NCI-H1105 (cell line): ENCODE data around the gene PLB1.

ENCODE experiments used
- DNase-seq: peaks from one replicate; lab custom pipeline; 2025; lab: John Stamatoyannopoulos, UW

The PLB1 gene

DNA sequence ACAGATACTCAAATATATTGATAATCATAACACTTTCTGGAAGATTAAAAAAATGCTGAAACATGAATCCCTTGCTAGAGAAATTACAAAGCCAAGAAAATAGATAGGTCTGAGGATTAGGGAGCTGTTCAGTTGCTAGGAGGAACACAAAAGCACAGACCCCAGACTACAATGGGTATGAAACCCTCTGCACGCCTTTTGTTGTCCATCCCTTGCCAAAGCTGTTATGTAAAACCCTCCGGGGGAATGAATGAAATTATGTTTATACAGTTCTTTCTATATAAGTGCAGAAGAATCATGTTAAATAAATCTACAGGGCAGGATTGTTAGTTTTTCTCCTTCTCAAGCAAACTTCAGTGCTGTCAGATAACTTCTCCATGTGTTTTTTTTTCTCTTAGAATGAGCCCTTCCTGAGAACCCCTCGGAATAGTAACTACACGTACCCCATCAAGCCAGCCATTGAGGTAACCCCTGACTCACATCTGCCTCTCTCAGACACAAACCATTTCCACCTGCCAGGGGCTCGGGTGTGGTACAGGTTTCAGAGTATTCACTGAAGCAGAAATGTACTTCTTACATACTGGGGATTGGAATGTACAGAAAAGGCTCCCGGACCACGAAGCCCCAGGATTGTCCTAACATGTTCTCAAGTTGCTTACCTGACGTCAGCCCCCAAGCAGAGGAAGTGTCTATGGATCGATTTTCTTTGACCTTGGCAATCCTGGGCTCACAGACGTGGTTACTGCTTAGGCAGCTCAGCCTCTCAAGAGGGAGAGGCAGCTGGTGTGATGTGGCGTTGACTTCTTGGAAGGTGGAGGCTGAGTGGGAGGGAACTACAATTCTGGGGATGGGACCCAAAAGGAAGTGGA, 118.0 kb downstream of the PLB1 start:
- DNase-seq: no peak

DNA sequence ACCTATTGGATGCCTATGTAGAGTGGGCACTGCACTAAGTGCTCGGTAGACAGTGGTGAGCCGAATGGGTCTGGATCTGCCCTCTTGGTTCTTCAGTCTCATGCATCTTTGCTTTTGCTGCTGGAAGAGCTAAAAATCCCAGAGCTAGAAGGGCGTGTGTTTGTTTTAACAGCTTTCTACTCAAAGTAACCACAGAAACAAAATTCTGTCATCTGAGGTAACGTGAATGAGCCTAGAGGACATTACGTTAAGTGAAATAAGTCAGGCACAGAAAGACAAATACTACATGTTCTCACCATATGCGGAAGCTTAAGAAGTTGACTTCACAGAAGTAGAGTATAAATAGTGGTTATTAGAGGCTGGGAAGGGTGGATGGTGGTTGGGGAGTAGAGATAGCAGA, 119.8 kb downstream of the PLB1 start:
- no peak for DNase-seq

DNA sequence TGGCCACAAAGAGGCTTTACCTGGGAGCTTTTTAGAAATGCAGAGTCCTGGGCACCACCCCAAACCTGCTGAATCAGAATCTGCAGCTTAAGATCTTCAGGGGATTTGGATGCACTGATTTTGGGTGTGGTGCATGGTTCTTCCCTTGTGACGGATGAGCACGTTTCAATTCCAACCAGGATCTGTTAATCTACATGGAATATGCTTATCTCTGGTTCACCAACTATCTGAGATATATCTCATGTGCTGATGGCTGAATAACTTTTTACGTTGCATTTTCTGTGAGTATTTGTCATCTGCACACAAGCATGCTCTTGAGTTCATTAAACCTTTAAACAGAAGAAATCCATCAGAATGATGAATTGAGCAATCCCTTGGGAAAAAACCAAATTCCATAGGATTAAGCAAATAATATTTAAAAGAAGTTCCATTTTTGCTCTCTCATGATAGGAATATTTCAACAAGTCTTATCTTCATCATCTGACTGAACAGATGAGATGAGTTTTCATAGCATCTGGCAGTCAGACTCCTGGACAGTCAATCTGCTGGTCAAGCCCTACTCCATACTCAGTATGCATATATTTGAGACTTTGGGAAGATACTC, 120.6 kb downstream of the PLB1 start:
- DNase-seq: no peak

DNA sequence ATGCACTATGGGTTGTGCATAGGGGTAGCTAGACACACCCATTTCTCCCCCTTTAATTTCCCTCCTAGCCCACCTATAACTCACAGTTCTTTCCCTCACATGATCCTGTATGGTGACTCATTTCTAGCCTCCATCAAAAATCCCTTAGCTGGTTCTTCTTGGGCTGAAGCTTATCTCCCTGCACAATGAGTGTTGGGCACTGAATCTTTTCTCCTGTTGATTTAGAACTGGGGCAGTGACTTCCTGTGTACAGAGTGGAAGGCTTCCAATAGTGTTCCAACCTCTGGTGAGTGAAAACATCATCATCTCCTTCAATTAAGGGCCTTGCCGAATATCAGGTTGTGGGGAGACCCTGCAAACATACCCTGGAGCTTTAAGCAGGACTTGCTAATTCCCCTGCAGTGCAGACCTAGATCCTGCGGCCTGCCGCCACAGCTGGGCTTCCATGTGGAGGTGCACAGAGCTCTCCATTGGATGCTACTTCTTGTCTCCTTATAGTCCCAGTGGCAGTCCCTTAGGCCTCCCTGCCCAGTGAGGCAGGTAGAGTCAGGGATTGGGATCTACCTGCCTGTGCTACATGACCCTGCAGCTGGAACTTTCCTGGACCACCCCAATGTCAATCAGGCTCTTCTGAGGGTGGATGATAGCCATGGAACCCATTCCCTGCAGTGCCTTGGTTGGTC, 121.8 kb downstream of the PLB1 start:
- no peak for DNase-seq

DNA sequence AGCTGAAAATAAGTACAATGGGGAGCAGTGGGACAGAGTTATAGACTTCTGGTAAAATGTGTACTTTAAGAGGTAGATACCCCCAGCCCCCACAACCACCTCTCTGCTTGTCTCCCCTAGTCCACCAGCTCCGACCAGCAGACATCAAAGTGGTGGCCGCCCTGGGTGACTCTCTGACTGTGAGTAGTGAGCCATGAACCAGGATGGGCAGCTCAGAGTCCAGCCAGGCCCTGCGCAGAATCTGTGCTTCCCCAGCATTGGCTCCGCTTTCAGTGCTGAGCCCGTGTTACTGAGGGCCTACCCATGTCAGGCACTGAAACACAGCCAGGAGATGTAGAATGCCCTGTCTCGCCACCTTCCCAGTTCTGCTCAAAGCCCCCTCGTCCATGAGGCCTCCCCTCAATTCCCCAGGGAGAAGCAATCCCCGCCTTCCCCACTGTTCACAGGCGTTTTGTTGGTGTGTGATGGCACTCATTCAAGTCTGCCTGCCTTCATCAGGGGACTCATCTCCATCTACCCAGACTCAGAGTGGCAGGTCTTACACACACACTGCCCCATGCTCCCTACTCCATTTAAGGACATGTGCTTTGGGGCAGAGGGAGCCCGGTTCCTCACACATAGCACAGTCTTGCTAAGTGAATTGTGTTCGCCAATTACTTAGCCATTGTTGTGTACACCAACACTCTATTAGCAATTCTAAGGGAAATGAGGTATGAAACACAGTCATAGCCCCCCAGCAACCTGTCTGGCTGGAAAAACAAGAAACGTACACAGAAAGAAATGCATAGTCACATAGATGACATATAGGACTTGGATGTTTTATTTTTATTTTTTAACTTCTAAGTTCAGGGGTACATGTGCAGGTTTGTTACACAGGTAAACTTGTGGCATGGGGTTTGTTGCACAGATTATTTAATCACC, 122.6 kb downstream of the PLB1 start:
- DNase-seq: no peak

DNA sequence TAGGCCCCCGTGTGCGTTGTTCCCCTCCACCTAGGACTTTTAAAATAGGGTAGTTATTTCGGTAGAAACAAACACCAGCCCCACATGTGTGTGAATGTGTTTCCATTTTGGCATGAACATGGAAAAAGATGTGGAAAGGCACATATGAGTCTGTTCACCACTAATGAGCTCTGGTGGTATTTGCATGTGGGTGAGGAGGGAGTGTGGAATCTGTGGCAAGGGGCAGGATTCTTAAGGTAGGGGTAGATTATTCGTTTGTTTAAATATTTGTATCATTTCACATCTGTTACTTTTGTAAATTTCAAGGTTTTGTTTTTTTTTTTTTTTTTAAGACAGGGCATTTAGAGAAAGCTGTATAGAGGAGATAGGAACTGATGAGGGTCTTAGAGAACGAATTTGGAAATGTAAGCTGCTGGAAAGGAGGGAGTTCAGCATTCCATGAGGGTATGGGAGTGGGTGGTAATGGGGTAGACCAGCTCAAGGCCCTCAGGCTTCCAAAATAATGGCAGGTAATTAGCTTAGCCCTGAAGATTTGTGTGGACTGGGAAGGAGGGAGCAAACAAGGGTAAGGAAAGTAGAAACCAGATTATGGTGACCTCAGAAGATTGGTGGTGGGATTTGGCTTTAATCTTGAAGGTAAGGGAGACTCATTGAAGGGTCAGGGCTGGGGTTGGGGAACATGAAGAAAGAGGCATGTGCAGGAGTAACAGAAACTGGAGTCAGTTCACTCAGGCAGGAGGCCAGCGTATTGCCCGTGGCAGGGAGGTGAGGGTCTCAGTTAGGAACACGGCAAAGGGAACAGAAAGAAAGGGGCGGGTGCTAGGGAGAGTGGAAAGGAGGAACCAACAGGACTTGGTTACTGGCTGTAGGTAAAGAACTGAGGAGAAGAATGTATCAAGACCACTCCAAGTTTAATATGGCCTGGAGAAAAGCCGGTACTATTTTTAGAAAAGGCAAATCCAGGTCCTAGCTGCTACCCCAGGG, 123.6 kb downstream of the PLB1 start:
- DNase-seq: no peak

DNA sequence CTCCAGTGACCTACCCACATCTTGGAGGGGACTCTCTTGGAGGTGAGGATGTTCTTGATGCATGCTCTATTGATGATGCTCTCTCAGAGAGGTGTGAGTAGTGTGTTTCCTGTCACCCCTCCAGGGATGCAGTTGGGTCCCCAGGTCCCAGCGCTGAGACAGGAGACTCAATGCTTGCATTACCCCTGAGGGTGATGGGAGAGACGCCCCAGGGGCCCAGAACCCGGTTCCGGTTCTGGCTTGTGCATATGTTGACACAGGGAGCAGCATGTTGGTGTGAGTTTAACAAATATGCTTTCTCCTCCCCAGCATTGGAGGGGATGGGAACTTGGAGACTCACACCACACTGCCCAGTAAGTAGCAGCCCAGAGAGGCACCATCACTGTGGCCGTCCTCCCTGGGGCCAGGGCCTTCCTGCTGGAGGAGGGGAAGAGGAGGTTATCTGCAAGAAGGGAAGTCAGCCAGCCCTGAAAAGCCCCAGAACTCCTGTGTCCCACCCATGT, 124.5 kb downstream of the PLB1 start:
- no peak for DNase-seq

DNA sequence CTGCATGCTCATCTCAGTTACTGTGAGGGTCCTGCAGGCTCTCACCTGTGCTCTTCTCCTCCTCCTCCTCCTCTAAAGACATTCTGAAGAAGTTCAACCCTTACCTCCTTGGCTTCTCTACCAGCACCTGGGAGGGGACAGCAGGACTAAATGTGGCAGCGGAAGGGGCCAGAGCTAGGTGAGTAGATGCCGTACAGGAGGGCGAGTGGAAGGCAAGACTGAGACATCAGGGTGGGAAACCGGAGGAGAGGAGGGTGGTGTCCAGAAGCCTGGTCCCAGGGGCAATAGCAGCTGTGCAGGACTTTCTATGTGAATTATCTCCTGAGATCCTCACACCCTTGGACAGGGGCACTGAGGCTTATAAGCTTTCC, 124.9 kb downstream of the PLB1 start:
- no peak for DNase-seq

DNA sequence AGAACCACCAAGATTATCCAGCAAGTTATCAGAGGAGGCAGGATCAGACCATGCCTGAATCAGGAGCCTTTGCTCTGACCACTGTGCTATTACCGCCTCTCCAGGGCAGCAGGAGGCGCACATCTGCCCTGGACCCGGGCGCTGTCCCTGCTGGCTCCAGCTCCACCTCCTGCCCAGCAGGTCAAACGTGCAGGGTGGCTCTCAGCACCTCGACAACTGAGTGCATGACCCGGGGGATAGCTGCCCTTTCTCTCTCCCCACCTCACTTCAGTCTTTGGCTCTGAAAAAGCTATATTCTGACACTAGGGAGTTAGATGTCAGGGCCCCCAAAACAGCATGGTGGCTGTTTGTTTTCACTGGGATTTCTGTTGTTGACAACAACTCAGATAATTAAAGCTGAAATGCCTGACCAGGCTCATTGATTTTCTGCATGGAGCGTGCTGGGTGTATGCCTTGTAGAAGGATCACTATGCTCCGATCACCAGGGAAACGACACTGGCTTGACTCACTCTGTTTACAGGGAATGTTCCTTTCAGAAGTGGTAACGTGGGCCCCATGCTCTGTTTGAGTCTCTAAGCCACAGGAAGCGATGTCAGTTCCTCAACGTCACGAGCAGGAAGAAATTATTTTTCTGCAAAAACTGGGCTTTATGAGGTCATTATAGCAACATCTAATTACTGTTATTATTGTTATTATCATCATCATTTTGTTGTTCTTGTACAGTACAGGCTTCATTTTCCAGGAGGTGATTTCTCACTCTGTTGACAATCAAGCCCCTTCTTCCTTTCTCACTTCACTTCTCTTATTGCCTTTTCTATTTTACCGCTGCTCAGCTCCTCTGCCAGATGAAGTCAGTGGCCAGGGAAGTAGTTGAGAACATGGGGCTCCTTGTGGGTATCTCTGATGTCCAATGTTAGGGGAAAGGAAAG, 125.6 kb downstream of the PLB1 start:
- no peak for DNase-seq

DNA sequence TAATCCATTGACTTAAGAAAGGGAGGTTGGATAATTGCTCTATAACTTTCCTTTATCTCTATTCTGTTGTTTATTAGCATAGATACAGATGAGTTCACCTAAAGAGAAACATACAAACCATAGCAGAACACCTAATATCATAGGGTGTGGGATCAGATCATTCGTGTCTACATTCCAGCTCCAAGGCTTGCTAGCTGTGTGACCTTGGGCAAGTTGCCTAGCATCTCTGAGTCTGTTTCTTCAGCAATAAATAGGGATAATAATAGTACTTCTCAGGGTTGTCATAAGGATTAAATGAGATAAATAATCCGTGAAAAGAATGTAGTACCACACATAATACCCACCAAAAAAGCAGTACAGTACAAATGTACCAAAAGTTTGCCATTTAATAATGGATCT, 126.2 kb downstream of the PLB1 start:
- DNase-seq: no peak

DNA sequence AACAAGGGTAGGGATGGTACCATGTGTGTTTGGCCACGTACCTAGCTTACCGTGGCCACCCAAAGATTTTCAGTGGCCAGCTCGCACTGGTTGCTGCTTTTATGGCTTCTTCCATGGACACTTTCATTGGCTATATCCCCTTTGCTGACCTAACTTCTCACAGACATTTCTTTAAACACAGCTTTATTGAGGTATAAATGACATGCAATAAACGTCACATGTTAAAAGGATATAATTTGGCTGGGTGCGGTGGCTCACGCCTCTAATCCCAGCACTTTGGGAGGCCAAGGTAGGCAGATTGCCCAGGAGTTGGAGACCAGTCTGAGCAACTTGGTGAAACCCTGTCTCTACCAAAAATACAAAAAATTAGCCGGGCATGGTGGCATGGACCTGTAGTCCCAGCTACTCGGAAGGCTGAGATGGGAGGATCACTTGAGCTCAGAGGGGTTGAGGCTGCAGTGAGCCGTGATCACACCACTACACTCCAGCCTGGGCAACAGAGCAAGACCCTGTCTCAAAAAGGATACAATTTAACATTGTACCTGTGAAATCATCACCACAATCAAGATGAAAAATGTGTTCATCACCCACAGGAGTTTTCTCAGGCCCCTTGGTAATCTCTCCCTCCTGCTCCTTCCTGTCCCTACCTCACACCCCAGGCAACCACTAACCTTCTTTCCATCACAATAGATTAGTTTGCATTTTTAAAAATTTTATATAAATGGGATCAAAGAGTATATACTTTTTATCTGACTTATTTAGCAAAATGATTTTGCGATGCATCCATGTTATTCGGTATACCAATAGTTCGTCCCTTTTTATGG, 127.9 kb downstream of the PLB1 start:
- DNase-seq: no peak

DNA sequence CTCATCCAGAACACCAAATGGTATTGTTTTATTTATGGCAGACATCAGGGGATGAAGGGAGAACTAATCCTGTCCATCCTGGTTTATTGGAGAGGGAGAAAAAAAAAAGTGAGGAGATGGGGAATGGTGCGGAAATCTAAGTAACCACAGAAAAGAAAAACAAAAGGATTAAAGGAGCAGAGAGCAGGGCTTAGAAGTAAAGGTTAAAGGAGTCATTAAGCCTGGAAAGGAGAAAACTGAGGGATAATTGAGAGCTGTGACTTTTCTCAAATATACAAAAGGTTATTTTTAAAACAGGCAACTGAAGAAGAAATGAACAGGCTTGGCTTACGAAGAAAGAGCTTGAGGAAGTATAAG, 128.6 kb downstream of the PLB1 start:
- DNase-seq: no peak

DNA sequence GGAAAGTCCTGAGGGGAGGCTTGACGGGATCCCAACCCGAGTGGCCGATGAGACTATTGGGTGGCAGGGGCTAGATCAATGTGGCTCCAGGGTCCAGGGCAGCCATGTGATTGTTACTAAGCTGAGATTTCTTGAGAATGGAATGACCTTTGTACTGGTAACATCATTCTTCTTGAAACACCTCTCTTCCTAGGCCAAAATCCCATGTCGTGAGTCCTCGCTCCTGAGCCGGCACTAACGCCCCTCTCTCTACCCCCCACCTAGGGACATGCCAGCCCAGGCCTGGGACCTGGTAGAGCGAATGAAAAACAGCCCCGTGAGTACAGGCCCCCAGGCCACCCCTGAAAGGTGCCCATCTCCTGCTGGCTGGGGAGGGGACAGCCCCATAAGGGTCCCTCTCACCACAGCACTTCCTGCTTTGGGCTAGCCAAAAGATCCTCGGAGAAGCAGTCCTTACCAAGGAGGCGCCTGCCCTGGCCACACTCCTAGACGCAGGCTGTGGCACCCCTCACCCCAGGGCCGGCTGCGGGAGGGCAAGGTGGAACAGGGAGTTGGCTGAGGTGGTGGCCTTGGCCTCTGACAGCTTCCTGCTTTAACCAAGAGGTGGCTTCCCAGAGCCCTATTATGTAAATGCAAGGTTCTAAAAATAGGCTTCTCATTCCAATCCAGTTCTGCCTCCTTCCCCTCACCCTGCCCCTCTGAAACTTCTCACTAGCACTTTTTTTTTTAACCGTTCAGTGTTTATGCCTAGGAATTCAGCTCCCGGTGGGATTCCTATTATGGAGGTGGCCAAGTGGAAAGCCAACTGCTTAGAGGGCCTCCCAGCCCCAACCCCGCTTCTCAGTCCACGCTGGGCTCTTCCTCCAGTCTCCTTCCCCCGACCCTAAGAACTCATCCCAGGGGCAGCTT, 129.2 kb downstream of the PLB1 start:
- no peak for DNase-seq

DNA sequence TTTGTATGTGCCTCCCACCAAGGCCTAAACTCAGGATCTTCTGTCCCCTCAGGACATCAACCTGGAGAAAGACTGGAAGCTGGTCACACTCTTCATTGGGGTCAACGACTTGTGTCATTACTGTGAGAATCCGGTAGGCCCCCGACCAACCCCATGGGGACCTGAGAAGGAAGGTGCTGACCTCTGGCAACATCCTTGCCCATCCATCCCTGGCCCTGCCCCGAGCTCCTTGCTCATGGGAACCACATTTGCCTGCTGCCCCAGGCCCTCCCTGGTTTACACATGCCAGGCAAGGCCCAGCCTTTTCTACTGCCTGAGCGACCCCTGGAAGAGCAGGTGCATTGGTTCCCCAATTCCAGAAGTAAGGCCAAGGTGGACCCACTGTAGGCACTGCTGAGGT, 130.5 kb downstream of the PLB1 start:
- no peak for DNase-seq

DNA sequence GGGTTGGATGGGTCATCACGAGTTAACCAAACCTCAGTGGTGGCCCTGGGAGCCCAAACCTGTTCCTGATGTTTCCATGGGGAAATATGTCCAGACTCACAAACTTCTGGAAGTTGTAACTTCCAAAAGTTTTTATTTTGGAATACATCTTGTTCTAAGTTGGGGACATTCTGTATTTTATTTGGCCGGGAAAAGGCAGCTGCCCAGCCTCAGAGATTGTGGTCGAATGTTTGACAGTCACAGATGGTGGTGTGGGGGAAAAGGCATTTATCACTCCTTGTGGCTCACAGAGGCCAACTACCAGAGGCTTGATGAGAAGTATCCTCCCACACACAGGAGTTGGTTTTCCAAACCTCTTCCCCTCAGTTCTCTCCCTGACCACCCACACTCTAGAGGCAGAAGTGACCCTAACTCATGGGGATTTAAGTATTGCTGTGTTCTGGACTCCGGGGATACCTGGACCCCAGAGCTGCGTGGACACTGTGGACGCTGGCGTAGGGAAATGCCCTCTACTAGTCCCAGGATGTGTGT, 131.1 kb downstream of the PLB1 start:
- no peak for DNase-seq

DNA sequence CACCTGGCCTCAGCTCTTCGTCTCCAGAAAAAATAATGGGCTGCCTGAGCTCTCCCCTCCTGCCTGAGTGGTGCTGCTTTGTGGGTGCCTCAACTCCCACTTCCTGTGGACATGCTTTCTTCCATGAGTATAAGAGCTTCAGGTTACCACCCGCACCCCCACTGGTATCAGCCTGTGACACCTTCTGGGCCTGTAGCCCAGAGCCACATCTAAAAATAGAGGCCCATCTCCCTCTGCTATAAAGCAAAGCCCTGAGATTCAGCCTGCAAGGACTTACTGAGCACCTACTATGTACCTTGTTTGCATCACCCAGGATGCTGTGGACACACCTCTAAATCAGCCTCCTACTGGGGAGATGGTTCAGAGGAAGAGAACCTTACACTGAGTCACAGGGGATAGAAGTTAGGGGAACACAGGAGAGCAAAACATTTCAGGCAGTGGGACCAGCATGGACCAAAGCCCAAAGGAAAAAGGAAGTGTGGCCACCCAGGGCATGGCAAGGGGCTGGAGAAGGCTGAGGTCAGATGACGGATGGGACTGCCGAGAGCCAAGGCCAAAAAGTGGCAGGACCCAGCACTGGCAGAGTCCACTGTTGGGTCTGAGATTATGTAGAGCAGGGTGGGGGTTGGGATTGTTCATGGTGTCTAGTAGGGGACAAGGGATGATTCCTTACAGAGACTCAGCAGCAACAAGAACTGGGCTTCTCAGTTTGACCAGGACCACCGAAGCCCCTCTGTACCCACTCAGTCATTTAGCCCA, 132.0 kb downstream of the PLB1 start:
- DNase-seq: no peak

DNA sequence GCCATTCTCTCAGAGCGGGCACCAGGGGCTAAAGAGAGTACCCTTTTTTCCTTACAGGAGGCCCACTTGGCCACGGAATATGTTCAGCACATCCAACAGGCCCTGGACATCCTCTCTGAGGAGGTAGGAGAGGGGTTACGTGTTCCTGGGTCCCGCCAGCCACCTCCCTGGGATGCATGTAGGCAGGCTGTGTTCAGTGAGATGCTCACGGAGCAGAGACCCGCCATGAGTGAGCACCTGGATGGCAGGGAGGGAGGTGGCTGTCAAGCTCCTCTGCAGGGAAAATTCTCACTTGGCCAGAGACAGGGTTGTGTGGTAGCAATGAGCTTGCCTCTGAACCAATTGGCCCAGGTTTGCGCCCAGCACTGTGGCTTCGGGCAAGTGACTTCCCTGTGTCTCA, 132.6 kb downstream of the PLB1 start:
- DNase-seq: no peak
